ENCODE data around the gene FSD1. TPM values are rescaled to one million over a fixed set of nuclear protein-coding genes. Genes with fewer than 3 reads are reported as not detected.

The FSD1 gene
- 16.9 and 23.8 TPM in 2 replicates for total RNA-seq

GRCh38 chr19:4304538-4305256 is at the start of gene FSD1:
Gene FSD1, plus strand, starts transcription at chr19:4304598. Its CDS starts 149 bp downstream, at chr19:4304747.

DNA sequence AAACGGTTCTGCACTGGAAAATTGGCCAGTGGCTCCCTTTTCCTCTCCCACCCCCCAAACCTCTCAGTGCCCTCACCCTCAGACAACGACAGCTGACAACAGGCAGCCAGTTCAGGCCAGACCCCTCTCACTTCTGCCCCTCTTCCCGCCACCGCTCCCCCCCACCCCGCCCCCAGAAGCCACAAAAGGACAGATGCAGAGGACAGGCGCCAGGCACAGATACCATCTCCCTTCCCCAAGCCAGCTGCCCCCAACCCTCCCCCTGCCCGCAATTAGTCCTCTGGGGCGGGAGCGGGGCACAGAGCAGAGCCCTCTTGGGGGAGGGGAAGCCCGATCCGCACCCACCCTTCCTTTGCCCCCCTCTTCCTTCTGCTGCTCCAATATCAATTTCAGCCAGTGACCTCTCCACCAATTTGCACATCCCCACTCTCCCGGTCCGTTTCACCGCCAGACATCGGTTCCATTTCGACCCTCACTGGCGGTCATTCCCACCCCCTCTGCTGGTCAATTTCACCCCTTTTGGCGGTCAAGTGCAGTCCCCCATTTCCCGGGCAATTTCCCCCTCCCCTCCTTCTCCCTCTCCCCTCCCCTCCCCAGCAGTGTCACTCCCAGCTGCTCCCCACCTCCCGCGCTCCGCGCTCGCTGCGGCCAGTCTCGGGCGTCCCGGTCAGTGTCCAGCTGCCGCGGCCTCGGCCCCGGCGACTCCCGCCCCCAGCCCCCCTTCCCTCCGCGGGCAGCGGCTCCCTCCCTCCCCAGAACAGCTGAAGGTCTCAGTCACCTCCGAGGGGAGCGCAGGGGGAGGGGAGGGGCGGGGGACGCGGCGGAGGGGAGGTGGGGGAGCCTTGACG is 25.8 kb upstream of the FSD1 start, which contains the start of gene SHD:
SHD (plus strand) TSS at position 848 of the 848 bp plus-strand sequence. CDS start 798 bp downstream, outside the sequence.

DNA sequence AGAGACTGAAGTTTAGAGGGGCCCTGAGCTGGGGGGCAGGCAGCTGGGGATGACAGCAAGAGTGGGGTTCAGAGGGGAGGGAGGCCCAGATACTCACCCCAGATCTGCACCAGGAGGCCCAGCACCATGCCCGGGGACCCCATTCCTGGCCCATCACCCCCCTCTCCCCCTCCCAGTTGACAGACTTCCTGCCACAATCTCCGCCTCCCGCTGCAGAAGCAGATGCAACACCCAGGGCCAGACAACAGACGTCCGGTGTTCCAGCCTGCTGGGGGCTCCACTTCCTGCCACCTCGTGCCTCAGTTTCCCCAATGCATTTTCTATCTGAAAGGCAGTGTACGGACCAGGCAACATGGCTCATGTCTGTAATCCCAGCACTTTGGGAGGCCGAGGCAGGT is 2.2 kb upstream of the FSD1 start, which contains the start of gene TMIGD2:
TMIGD2 (minus strand) TSS at position 147 of the 398 bp plus-strand sequence; CDS start at position 143, 4 bp downstream.

DNA sequence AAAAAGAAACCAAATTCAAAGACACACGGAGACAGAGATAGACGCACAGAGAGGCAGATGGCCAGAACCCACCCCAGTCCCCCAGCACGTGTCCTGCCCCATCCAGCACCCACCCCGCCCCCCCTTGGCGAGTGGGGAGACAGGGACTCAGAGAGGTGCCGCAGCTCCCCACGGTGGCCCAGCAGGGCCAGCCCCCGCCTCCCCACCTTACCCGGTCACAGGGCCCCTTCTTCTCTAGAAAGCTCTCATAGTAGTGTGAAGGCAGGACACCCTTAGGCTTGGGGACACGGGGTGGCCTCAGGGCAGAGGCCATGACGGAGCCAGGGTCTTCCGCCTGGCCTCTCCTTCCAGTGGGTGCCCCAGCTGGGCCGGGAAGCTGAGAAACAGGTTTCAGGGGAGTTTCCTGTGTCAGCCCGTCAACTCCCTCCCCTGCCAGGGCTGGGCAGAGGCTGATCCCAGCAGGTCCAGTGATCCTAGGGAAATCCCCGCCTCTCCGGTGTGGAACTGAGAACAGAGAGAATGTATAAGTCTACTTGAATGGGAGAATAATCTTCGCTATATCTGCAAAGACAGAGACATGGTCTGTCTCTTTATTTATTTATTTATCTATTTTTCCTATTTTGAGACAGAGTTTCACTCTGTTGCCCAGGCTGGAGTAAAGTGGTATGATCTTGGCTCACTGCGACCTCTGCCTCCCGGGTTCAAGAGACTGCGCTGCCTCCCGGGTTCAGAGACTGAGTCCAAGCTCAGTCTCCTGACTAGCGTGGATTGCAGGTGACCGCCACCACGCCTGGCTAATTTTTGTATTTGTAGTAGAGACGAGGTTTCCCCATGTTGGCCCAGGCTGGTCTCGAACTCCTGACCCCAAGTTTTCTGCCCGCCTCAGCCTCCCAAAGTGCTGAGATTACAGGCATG is 34.3 kb downstream of the FSD1 start, which contains the start of gene STAP2:
STAP2 (minus strand) TSS at position 387 of the 915 bp plus-strand sequence; CDS start at position 313, 74 bp downstream.

DNA sequence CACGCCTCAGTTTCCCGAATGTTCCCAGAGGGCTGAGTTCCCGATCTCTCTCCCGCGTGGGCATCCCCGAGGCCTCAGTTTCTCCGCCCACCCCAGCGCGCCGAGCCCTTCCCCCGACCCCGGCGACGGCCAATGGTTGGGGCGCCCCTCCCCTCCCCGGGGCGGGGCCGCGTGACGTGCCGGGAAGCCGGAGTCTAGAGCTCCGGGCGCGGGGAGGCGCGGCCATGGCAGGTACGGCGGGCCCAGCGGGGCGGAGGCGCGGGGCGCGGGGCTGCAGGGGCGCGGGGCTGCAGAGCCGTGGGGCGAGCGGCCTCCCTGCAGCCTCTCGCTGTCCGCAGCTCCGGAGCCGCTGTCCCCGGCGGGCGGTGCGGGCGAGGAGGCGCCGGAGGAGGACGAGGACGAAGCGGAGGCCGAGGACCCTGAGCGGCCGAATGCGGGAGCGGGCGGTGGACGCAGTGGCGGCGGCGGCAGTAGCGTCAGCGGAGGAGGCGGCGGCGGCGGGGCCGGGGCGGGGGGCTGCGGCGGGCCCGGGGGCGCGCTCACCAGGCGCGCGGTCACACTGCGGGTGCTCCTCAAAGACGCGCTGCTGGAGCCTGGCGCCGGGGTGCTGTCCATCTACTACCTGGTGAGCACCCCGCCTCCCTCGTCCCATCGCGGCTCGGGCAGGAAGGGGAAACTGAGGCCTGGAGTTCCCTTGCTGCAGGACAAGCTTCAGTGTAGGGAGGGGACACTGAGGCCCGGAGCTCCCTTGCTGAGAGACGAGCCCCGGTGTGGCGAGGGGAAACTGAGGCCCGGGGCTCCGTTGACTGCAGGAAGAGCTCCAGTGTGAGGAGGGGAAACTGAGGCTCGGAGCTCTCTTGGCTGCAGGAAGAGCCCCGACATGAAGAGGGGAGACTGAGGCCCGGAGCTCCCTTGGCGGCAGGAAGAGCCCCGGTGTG is 39.2 kb downstream of the FSD1 start, which contains the start of gene MPND:
MPND (plus strand) TSS at position 193 of the 938 bp plus-strand sequence; CDS start at position 225, 32 bp downstream.

Other genes with a start within 250 kb of the FSD1 start
- 21.1 and 36.2 TPM in 2 replicates for gene ZBTB7A, start 237.7 kb upstream of the FSD1 start, total RNA-seq
- 111 and 139 TPM in 2 replicates for gene MAP2K2, start 180.5 kb upstream of the FSD1 start, total RNA-seq
- not detected in 2 replicates for gene CREB3L3, start 151.0 kb upstream of the FSD1 start, total RNA-seq
- gene SIRT6, start 122.0 kb upstream of the FSD1 start, total RNA-seq: 13.4 and 24.6 TPM in 2 replicates
- 2.1 and 2.9 TPM in 2 replicates for gene ANKRD24, start 121.9 kb upstream of the FSD1 start, total RNA-seq
- gene EBI3, start 75.1 kb upstream of the FSD1 start, total RNA-seq: 0.28 and 0.30 TPM in 2 replicates
- gene YJU2, start 57.5 kb upstream of the FSD1 start, total RNA-seq: 8.0 and 12.1 TPM in 2 replicates
- gene SHD, start 25.3 kb upstream of the FSD1 start, total RNA-seq: not detected in 2 replicates
- not detected in 2 replicates for gene TMIGD2, start 2.2 kb upstream of the FSD1 start, total RNA-seq
- 1.2 and 3.0 TPM in 2 replicates for gene STAP2, start 34.2 kb downstream of the FSD1 start, total RNA-seq
- gene MPND, start 39.0 kb downstream of the FSD1 start, total RNA-seq: 4.5 and 4.6 TPM in 2 replicates
- 28.5 and 65.0 TPM in 2 replicates for gene SH3GL1, start 95.9 kb downstream of the FSD1 start, total RNA-seq
- gene CHAF1A, start 98.0 kb downstream of the FSD1 start, total RNA-seq: 2.4 and 9.3 TPM in 2 replicates
- 77.8 and 78.7 TPM in 2 replicates for gene UBXN6, start 153.2 kb downstream of the FSD1 start, total RNA-seq
- 37.7 and 60.6 TPM in 2 replicates for gene HDGFL2, start 167.7 kb downstream of the FSD1 start, total RNA-seq
- gene PLIN4, start 213.9 kb downstream of the FSD1 start, total RNA-seq: 0.09 TPM in 1 of 2 replicates, not detected in the other
- not detected in 2 replicates for gene PLIN5, start 230.6 kb downstream of the FSD1 start, total RNA-seq
- gene LRG1, start 235.4 kb downstream of the FSD1 start, total RNA-seq: not detected in 2 replicates

All from smooth muscle cell of the umbilical artery (primary cell).